Heart right ventricle (tissue), 16 donors: Measurements from ENCODE around the gene ENOX2. TPM values are rescaled to one million over a fixed set of nuclear protein-coding genes. Genes with fewer than 3 reads are reported as not detected.

Experiments used
- ATAC-seq, 8 donors: fragments of 200-7000 bp; cut with Tn5 transposase; one replicate each; pipeline ENCODE4 v1.9.1; 2020; ENCODE audit warnings: mild to moderate bottlenecking in 8 of 8, moderate library complexity in 8 of 8, moderate number of reproducible peaks in 1 of 8
- DNase-seq, 2 donors: peaks; one replicate each; pipeline ENCODE4 v3.0.0-alpha.2; 2020
- H3K27ac ChIP-seq, 10 donors: fragments of 200-600 bp; sonication (generic) in 2 of 10; one replicate each; pipeline versions ENCODE4 v1.5.0 to v1.8.0; 2020 to 2022; ENCODE audit warnings: mild to moderate bottlenecking in 3 of 10
- H3K27me3 ChIP-seq, 7 donors: fragments of 200-600 bp; one replicate each; pipeline ENCODE4 v1.8.0; 2021 to 2022; ENCODE audit warnings: mild to moderate bottlenecking in 2 of 7
- H3K36me3 ChIP-seq, 9 donors: fragments of 200-600 bp; sonication (generic) in 1 of 9; one replicate each; pipeline versions ENCODE4 v1.5.0 to v1.8.0; 2020 to 2022; ENCODE audit warnings: mild to moderate bottlenecking in 2 of 9
- H3K4me1 ChIP-seq, 9 donors: fragments of 200-600 bp; sonication (generic) in 1 of 9; one replicate each; pipeline versions ENCODE4 v1.5.0 to v1.8.0; 2020 to 2022; ENCODE audit warnings: mild to moderate bottlenecking in 4 of 9
- H3K4me3 ChIP-seq, 10 donors: fragments of 200-600 bp; sonication (generic) in 2 of 10; one replicate each; pipeline versions ENCODE4 v1.5.0 to v1.8.0; 2020 to 2022; ENCODE audit warnings: mild to moderate bottlenecking in 7 of 10, moderate library complexity in 2 of 10
- H3K9me3 ChIP-seq, 11 donors: fragments of 200-600 bp in 10 of 11; sonication (generic) in 2 of 11; one replicate each; pipeline versions ENCODE4 v1.5.0 to v1.8.0; 2013 to 2022; ENCODE audit warnings: mild to moderate bottlenecking in 2 of 11, control low read depth in 1 of 11, moderate library complexity in 1 of 11
- CTCF ChIP-seq, 9 donors: fragments of 200-600 bp; sonication (generic) in 2 of 9; IDR thresholded peaks; one replicate each; pipeline versions ENCODE4 v1.5.0 to v1.8.0; 2021 to 2022; ENCODE audit warnings: antibody characterized with exemption in 9 of 9, mild to moderate bottlenecking in 5 of 9, moderate library complexity in 1 of 9
- WGBS, 2 donors: extraction: QIAGEN DNeasy Blood & Tissue Kit; methylation state at CpG; one replicate each; pipeline ENCODE4 v1.1.7; 2013; ENCODE audit warnings: inconsistent platforms in 1 of 2; 5-methylcytosine and 5-hydroxymethylcytosine counted together
- intact Hi-C, 10 donors: fragments of 100-400 bp; cut with DNase I; formaldehyde crosslinking; loops; one replicate each; pipeline versions ENCODE4 v1.11.1 to v1.14.2; 2022
- polyA plus RNA-seq, 2 donors: library from polyadenylated mRNA; stranded (reverse); fragments of 200-250 nt; gene quantifications; one replicate each; pipeline ENCODE4 v1.2.3, GENCODE V29; 2013
- total RNA-seq, 10 donors: library from RNA; stranded (reverse); fragmentation: NEBNext Ultra II Directional in 3 of 10; extraction: Animal tissue kit (Norgen Biotek cat#: 25700) in 3 of 10; gene quantifications; one replicate each; pipeline versions ENCODE4 v1.2.1 to v1.2.4, GENCODE V29; 2021 to 2023
- donor health status: Arrhythmogenic right ventricular cardiomyopathy.
- donor health status: ischemic (EF 13 %, LVEDD 7.1; RV severe dilation, severe dysfunction).
- donor health status: healthy with polysubstance abuse.
- donor health status: DM: no; HTN: yes; CAD: no.
- donor health status: DM: no; HTN: no; CAD: no.
- donor health status: ischemic (EF 25% LVEDD 6.9; RV normal size, moderate dysfunction).
- donor health status: ischemic (EF 25% LVEDD 5.7; RV mildly dilated, moderate dysfunction).
- donor health status: healthy.
- donor health status: DM: yes; HTN: yes; CAD: no.
- donor health status: Ischemic cardiomyopathy.
- donor health status: ischemic (EF 35%, LVEDD 5.7; RV mildly dilated, moderate dysfunction).
- donor health status: nonischemic (EF 11% LVEDD 7.7; RV severe dilation, severe dysfunction).
- donor health status: DM: yes; HTN: yes; CAD: no.
- donor health status: PGD.
- donor health status: ischemic (EF 29% LVEDD 5.4; RV normal size, mild dysfunction).
- donor health status: nonischemic (EF 23%, LVEDD 6.1; RV moderate dilation, normal function).

The ENOX2 gene
- total and polyA plus RNA-seq, 12 donors = 3.4 to 22.6 (median 18.6) TPM

- Histone ChIP-seq H3K36me3 (peaks cover 0 to 20% (median 0%) of the 10 kb centered on the region in 9 donors), H3K27ac (no peak overlapping the region), H3K27me3 (no peaks in the 10 kb centered on the region), H3K4me3 (no peak overlapping the region), H3K9me3 (no peaks in the 10 kb centered on the region), H3K4me1 (no peaks in the 10 kb centered on the region)
- DNase-seq (no peak), ATAC-seq (no peak)
- 93 to 98% methylated on average over 5 of the region's 5 CpGs for WGBS, 2 donors
- intact Hi-C loops = no loop called here
- TF ChIP-seq CTCF (IDR thresholded peaks at IDR 0.05) = no peak
Observed at GRCh38 chrX:130688360-130688759, 214.6 kb downstream of the ENOX2 start.

GRCh38 chrX:130682990-130683389, 220.0 kb downstream of the ENOX2 start:
- Histone ChIP-seq H3K36me3 (peaks cover 0 to 19% (median 0%) of the 10 kb centered on the region in 9 donors), H3K4me3 (no peak overlapping the region), H3K9me3 (no peaks in the 10 kb centered on the region), H3K27me3 (no peaks in the 10 kb centered on the region), H3K4me1 (peaks cover 0 to 17% (median 0%) of the 10 kb centered on the region in 9 donors), H3K27ac (peak overlapping the region in 3 of 10 donors; percentile 41 to 44 (median 43))
- WGBS, 2 donors = 28 to 31% methylated on average over 2 of the region's 2 CpGs
- intact Hi-C loops = no loop called here
- no peak for TF ChIP-seq CTCF (IDR thresholded peaks at IDR 0.05)
- ATAC-seq (peak in 3 of 8 donors; percentile 34 to 58 (median 48)), DNase-seq (no peak)

GRCh38 chrX:130680164-130681035, 222.6 kb downstream of the ENOX2 start:
- H3K27ac ChIP-seq = peak overlapping the region in 1 of 10 donors; percentile 8
- no peaks in the 10 kb centered on the region for H3K27me3 ChIP-seq
- H3K4me3 ChIP-seq = no peak overlapping the region
- H3K36me3 ChIP-seq = peaks cover 0 to 18% (median 0%) of the 10 kb centered on the region in 9 donors
- intact Hi-C loops = no loop called here
- DNase-seq = no peak
- H3K4me1 ChIP-seq = peaks cover 0 to 17% (median 0%) of the 10 kb centered on the region in 9 donors
- peak in 1 of 8 donors; percentile 24 for ATAC-seq
- H3K9me3 ChIP-seq = no peaks in the 10 kb centered on the region
- WGBS, 2 donors = 70 to 79% methylated on average over 2 of the region's 2 CpGs
- no peak for TF ChIP-seq CTCF (IDR thresholded peaks at IDR 0.05)

- ATAC-seq (no peak), DNase-seq (no peak)
- Histone ChIP-seq H3K36me3 (peaks cover 0 to 31% (median 0%) of the 10 kb centered on the region in 9 donors), H3K27ac (no peak overlapping the region), H3K4me3 (no peak overlapping the region), H3K4me1 (peaks cover 0 to 12% (median 0%) of the 10 kb centered on the region in 9 donors), H3K9me3 (peaks cover 0 to 14% (median 0%) of the 10 kb centered on the region in 11 donors), H3K27me3 (no peaks in the 10 kb centered on the region)
- intact Hi-C loops = no loop called here
- no peak for TF ChIP-seq CTCF (IDR thresholded peaks at IDR 0.05)
- WGBS, 2 donors = 90% methylated on average over 2 of the region's 2 CpGs
Observed at GRCh38 chrX:130676861-130677260, 226.1 kb downstream of the ENOX2 start.
